SK-MEL-5 (cell line): ENCODE measurements around the gene NFX1. TPM values are rescaled to one million over a fixed set of nuclear protein-coding genes. Genes with fewer than 3 reads are reported as not detected.
A peak's percentile ranks its signal among the peaks of the same experiment; 100 is the strongest.
"Not testable (repeated sequence)": the region's sequence is repeated elsewhere in the genome, so short reads cannot be mapped to it uniquely, and the experiment has no call there.

Source experiments
- DNase-seq: peaks from one replicate; pipeline ENCODE4 v3.0.0-alpha.2; 2016; ENCODE audit warnings: low read depth, low spot score
- in situ Hi-C: cut with HindIII; loops from 2 replicates; pipeline ENCODE4 v1.10.0; 2016; ENCODE audit warnings: low sequenced_read_pairs, high pct_unique_total_duplicates, low pct_unique_long_range_greater_than_20kb
- total RNA-seq: library from RNA; depleted of rRNA; stranded (reverse); fragments of >200 nt; shearing (Covaris generic); gene quantifications from 2 replicates; pipeline ENCODE4 v1.2.3, GENCODE V29; 2014

Gene NFX1
- total RNA-seq, 1 experiment from 2014 or later = 16.4 TPM

DNA sequence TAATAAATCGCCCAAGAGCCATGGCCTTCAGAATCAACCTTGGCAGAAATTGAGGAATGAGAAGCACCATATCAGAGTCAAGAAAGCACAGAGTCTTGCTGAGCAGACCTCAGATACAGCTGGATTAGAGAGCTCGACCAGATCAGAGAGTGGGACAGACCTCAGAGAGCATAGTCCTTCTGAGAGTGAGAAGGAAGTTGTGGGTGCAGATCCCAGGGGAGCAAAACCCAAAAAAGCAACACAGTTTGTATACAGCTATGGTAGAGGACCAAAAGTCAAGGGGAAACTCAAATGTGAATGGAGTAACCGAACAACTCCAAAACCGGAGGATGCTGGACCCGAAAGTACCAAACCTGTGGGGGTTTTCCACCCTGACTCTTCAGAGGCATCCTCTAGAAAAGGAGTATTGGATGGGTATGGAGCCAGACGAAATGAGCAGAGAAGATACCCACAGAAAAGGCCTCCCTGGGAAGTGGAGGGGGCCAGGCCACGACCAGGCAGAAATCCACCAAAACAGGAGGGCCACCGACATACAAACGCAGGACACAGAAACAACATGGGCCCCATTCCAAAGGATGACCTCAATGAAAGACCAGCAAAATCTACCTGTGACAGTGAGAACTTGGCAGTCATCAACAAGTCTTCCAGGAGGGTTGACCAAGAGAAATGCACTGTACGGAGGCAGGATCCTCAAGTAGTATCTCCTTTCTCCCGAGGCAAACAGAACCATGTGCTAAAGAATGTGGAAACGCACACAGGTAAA lies 4.5 kb downstream of the NFX1 start:
- in situ Hi-C loops = no loop called here
- no peak for DNase-seq

DNA sequence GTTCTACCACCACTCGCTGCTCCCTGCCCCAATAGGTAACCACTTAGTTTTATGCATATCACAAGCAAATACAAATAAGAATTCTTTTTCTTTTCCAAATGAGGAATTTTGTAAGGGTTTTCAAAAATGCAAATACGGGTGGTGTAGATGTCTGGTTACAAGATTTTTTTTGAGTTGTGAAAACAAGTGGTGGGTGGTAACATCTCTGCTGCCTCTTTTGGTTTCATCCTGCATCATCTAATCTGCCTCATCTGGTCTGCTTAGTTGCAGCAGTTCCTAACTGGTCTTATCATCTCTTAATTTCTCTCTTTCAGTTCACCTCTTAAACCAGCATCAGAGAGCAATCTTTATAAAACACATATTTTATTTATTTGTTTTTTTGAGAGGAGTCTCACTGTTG lies 5.3 kb downstream of the NFX1 start:
- DNase-seq = no peak
- in situ Hi-C loops = no loop called here

DNA sequence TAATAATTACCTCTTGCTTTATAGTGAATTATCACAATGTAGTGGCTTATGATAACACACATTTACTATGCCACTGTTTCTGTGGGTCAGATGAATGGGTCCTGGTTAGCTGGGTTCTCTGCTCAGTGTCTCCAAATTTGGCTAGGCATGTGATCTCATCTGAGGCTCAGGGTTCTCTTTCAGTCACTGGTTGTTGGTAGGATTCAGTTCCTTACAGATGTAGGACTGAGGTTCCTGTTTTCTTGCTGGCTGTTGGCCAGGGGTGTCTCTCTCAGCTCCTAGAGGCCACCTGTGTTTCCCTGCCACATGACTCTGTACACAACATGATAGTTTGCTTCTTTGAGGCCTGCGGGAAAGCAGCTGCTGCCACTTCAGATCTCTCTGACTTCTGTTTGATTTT lies 7.1 kb downstream of the NFX1 start:
- in situ Hi-C loops = no loop called here
- DNase-seq = peak; percentile 14

DNA sequence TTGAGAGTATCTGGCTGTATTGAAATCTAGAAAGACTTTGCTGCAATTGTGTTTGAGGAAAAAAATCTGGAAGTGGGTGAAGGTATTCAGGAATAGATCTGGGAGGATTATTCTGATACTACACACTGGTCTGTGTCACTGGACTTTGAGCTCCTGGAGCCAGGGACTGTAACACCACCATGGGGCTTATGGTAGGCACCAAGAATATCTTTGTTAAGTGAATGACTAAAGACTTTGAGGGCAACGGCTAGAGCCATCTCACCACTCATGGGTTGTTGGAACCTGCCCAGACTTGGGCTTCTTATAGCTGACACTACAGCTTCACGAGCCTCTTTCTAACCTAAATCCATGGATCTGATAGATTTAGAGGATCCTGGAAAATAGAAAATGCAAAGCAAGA lies 10.2 kb downstream of the NFX1 start:
- in situ Hi-C loops = no loop called here
- no peak for DNase-seq

DNA sequence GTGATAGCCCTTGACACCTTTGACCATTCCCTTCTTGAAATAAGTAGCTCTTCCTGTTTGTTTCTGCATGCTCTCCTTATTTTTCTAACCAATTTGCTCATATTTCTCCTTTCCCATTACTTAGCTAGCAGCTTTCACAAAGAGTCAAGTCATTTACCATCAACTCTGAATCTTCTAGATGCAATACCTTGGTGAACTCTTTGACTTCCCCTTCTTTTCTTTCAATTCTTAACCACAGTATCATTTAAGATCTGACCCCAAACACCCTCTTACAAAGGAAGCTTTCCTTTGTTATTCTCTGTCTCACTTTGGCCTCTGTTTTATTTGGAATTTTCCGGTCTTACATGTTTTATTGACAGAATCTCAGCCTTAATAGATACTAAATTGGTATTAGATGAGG lies 14.0 kb downstream of the NFX1 start:
- no peak for DNase-seq
- in situ Hi-C loops = no loop called here

DNA sequence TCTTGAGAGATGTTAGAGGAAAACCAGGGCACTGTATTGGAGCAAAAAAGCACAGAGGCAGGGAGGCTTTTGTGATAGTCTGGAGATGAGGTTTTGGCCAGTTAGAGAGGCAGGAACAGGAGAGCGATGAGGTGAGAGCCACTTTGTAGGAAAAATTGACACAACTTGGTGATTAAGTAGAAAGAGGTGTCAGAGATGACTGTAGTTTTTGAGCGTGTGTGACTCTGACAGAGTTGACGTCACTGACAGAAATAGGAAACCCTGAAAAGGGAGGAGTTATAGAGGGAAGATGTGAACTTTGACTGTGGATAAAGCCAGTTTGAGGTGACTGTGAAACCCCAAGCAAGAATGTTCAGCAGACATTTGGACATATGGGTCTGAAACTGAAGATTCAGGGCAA lies 15.7 kb downstream of the NFX1 start:
- in situ Hi-C loops = no loop called here
- no peak for DNase-seq

DNA sequence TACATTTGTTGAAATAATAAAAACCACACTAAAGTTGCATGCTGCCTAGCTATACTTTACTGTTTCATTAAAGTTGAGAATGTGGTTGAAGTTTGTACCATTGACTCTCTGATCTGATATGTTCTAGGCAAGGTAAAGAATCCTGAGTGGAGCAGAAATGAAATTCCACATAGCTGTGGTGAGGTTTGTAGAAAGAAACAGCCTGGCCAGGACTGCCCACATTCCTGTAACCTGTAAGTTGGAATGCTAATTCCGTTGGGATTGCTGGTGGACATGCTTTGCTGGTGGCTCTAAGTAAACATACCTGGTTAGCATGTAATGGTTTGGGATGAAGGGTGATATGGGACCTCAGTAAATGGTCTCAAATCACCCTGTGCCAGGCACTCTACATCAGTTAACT lies 16.8 kb downstream of the NFX1 start:
- in situ Hi-C loops = no loop called here
- DNase-seq = no peak

DNA sequence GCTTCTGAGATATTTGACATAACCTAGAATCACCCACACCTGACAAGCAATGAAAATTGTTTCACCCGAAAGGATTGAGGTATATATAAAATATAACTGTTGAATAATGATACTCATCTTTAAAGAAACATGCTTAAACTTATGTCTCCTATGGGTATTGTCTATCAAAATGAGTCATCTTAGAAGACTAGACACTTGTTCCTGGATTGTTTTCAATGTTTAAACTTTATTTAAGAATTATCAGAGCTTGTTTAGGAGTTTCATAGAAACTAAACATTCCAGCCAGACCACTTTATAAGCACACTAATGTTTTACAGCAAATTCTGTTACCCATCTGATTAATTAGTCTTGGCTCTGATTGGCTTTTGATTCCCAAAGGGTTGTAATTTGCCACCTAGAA lies 19.6 kb downstream of the NFX1 start:
- in situ Hi-C loops = no loop called here
- DNase-seq = no peak

DNA sequence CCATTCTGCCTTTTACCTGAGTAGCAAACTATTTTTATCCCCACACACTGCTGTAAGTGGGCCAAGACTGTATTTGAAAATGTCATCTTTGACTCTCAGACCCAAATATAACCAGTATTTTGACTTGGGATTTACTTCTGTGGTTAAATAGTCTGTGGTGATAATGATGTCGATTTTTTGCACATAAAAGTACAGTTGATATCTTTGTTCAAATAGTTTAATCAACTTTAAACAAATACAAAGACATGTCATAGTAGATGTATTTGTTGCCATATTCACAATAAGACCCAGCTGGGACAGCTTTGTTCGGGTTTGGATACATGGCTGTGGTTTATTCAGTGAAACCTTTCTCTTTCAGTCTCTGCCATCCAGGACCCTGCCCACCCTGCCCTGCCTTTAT lies 20.4 kb downstream of the NFX1 start:
- no peak for DNase-seq
- in situ Hi-C loops = no loop called here

DNA sequence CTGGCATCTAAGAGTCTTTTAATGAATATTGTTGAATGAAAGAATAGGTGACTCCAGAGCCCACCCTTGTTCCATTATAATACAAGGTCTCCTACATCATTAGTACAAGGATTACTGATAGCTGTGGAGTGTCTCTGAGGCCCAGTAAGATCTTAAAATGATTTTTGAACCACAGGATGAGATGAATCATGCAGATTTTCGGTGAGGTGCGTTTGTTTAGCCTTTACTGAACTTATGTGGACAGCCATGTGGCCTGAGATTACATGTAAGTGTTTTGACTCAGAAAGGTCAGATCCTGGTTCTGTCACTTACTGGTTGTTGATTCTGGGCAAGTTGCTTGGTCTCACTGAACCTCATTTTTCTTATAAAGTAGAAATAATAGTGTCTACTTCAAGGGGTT lies 21.6 kb downstream of the NFX1 start:
- in situ Hi-C loops = no loop called here
- DNase-seq = no peak

DNA sequence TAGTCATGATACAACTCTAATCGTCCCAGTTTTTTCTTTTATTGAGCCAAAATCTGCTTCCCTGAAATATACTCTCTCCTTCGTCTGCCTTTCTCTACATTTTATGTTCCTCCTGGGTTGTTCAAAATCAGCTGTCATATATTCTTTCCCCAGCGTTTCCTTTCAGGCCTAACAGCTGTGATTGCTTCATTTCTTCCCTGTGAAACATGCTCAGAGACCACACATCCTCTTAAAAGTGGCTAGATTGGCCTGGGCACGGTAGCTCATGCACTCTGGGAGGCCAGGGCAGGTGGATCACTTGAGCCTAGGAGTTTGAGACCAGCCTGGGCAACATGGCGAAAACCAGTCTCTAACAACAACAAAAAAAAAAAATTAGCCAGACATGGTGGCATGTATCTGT lies 25.1 kb downstream of the NFX1 start:
- in situ Hi-C loops = no loop called here
- no peak for DNase-seq

DNA sequence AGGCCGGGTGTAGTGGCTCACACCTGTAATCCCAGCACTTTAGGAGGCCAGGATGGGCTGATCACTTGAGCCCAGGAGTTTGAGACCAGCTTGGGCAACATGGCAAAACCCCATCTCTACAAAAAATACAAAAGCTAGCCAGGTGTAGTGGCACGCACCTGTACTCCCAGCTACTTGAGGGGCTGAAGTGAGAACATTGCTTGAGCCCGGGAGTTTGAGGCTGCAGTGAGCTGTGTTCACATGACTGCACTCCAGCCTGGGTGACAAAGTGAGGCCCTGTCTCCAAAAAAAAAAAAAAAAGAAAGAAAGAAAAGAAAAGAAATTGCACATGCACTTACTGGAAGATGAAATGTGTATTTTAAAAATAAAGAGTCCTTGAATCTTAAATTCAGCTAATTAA lies 26.8 kb downstream of the NFX1 start:
- DNase-seq, in situ Hi-C loops: not testable (repeated sequence)

DNA sequence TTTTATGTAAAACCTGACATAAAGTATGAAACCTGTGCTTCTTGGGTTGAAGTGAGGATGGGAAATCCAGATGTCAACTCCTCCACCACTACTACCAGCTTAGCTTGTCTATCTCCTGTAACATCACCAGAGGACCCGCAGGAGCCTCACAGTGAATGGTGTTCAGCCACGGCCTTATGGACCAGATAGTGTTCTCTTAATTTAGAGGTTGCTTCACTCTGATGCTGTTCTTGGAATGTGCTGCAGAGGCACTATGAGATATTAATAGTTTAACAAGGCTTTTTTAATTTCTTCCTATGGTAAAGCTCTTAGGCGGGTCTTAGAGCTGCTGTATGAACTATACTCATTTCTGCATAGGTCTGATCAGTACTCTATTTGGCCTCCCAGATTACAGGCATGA lies 27.9 kb downstream of the NFX1 start:
- in situ Hi-C loops = no loop called here
- no peak for DNase-seq

DNA sequence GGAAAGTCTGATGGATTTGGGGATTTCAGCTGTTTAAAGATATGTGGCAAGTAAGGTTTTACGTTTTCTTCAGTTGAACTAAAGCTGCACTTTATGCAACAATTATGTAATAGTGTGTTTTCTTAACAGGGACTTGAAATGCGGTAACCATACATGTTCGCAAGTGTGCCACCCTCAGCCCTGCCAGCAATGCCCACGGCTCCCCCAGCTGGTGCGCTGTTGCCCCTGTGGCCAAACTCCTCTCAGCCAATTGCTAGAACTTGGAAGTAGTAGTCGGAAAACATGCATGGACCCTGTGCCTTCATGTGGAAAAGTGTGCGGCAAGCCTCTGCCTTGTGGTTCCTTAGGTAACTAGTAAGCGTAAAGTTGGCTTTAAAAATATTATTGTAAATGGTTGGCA lies 28.5 kb downstream of the NFX1 start:
- DNase-seq = no peak
- in situ Hi-C loops = no loop called here

DNA sequence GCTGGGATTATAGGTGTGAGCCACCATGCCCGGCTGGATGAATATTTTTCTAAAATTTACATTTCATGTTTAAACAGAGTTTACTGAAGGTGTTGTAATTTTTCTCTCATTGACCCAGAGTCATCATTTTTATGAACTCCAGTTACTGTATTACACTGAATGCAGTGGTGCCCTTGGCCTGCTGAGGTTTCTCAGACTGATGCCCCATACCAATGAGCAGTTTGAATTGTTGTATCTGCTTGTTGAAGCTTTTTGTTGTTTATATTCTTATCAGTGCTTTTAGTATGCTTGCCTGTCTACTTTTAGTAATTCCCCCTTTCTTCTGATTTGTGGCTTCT lies 29.9 kb downstream of the NFX1 start:
- DNase-seq = no peak
- in situ Hi-C loops = no loop called here

DNA sequence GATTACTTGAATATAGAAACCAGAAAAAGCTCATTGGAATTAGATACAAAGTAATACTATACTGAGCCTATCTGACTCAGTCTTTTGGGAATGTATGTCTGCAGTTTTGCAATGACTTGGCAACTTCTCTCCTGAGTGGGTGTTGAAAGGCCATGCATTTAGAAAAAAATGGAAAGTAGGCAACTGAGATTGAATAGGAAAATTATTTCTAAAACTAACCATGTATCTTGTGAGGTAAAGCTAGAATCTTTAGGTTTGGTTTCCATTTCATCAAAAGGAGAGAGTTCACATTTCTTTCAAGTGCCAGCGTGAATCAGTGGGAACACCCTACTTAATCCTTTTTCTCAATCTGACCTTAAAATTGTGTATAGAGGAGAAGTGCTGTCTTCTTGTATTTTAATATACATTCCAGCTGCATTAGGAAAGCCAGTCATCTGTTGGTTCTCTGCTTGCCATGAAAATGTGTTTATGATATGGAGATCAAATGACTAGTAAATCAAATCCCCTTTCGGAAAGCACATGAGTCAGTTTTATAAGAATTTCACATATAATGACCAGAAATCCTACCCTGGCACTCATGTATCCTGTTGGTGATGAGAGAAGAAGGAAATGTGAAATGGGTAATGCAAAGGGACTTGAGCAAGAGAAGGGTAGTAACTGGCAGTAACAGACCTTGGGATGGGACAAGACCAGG lies 30.4 kb downstream of the NFX1 start:
- in situ Hi-C loops = no loop called here
- no peak for DNase-seq

DNA sequence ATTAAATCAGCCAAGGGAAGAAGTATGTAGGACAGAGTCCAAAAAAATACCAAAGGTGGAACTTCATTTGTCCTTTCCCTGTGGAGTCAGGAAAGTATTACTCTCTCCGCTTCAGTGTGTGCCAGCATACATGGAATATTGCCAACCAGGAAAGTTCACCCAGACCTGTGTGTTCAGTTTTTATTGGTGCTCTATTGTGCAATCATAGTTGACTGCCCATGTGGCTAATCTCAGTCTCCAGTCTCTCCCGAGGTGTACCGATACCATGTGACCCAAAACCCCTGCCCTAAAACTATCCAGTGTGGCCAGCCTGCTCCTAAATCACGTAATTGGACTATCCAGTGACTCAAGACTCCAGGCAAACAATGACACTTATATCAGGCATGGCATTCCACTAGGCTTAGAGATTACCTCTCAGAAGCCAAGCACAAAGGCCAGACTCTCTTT lies 38.8 kb downstream of the NFX1 start:
- in situ Hi-C loops = no loop called here
- peak; percentile 37 for DNase-seq

DNA sequence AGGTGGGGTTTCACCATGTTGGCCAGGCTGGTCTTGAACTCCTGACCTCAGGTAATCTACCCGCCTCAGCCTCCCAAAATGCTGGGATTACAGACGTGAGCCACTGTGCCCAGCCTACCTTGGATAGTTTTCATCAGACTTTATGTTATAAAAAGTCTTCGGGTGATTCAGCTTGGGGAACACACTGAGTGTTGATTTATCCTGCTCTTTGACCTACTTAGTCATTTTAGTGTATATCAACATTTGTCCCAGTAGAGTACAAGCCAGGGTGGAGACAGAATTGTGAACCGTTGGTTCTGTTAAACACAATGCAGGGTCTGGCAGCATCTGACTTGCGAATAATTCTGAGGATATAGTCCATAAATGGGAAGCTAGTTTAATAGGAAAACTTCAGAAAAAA lies 39.7 kb downstream of the NFX1 start:
- in situ Hi-C loops = no loop called here
- DNase-seq = no peak

DNA sequence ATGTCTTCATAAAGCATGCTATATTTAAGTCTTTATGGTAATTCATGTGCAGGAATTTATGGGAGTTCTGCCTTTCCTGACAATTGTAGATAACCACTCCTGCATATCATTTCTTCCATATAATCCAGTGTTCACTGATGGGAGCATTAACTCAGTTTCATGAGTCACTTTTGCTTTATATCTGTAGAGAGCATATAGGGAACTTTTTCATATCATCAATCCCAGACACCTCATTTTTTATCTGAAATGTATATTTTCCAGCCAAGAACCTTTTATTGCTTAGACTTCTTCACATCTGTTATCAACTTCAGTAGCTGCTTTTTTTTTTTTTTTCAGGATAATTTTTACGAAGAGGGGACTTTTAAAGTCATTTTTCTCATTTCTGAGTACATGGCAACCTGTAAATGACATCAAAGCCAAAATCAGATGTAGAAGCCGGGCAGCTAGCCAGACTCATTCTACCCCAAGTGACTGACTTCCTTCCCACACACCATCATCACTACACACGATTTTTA lies 41.1 kb downstream of the NFX1 start:
- in situ Hi-C loops = no loop called here
- no peak for DNase-seq
